ENCODE measurements around the gene TCL1B. TPM values are rescaled to one million over a fixed set of nuclear protein-coding genes. Genes with fewer than 3 reads are reported as not detected.

The TCL1B gene
- total and polyA plus RNA-seq, 4 donors, result 0.19 TPM; not detected in 3

DNA sequence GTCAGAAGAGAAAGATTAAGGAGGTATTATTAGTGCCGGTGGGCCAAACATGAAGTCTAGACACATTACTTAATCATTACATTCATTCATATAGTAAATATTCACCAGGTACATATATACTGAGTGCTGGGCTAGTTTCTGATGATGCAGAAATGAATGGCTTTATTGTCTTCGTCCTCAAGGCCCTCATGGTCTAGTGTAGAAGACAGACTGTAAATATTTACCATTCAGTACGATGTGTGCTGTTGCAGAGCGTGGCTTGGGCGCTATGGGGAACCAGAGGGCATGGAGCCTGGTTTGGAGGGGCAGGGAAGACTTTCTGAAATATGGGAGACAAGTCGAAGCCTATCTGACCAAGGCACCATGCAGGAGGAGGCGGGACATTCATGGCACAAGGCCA is 37.0 kb upstream of the TCL1B start:
- Histone ChIP-seq H3K27ac (ENCODE audit: low read depth in 1 of 2, low read length in 2 of 2) (no peak overlapping the region), H3K9me3 (ENCODE audit: control insufficient read depth in 4 of 4, low read length in 3 of 4) (no peaks in the 10 kb centered on the region), H3K36me3 (ENCODE audit: control insufficient read depth in 4 of 4, insufficient read depth in 3 of 4, low read depth in 1 of 4, low read length in 3 of 4) (no peaks in the 10 kb centered on the region), H3K27me3 (ENCODE audit: control insufficient read depth in 4 of 4, insufficient read depth in 4 of 4, low read length in 3 of 4) (no peaks in the 10 kb centered on the region), H3K9ac (ENCODE audit: low read depth in 1 of 2, low read length in 2 of 2) (no peak overlapping the region), H3K4me3 (ENCODE audit: low read depth in 1 of 3, low read length in 3 of 3) (no peak overlapping the region), H3K4me1 (ENCODE audit: control insufficient read depth in 4 of 4, insufficient read depth in 4 of 4, low read length in 3 of 4) (no peaks in the 10 kb centered on the region)
- DNase-seq (ENCODE audit: low spot score), result no peak
- WGBS, result 65% methylated on average over 7 of the region's 7 CpGs
- TF ChIP-seq MAX (IDR thresholded peaks at IDR 0.05) (no peak), HNF4A (conservative IDR thresholded peaks at IDR 0.05) (no peak), SP1 (IDR thresholded peaks at IDR 0.05) (no peak), TAF1 (conservative IDR thresholded peaks at IDR 0.05) (no peak), JUND (IDR thresholded peaks at IDR 0.05) (no peak), GABPA (IDR thresholded peaks at IDR 0.05 in 1 of 2, conservative IDR thresholded peaks at IDR 0.05 in 1 of 2) (no peak), FOXA1 (IDR thresholded peaks at IDR 0.05) (no peak), RXRA (IDR thresholded peaks at IDR 0.05) (no peak), HNF4G (IDR thresholded peaks at IDR 0.05) (no peak), CTCF (IDR thresholded peaks at IDR 0.05; ENCODE audit: low read depth, low read length, missing input control) (no peak), RAD21 (IDR thresholded peaks at IDR 0.05) (no peak), EGR1 (IDR thresholded peaks at IDR 0.05; ENCODE audit: low read depth in 2 of 2) (no peak), FOXA2 (IDR thresholded peaks at IDR 0.05) (no peak), REST (IDR thresholded peaks at IDR 0.05) (no peak), NR2F2 (IDR thresholded peaks at IDR 0.05) (no peak), YY1 (IDR thresholded peaks at IDR 0.05) (no peak)
- TF ChIP-seq, protein P1, sequence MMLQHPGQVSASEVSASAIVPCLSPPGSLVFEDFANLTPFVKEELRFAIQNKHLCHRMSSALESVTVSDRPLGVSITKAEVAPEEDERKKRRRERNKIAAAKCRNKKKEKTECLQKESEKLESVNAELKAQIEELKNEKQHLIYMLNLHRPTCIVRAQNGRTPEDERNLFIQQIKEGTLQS (IDR thresholded peaks at IDR 0.05), result no peak
- TF ChIP-seq, protein P2, sequence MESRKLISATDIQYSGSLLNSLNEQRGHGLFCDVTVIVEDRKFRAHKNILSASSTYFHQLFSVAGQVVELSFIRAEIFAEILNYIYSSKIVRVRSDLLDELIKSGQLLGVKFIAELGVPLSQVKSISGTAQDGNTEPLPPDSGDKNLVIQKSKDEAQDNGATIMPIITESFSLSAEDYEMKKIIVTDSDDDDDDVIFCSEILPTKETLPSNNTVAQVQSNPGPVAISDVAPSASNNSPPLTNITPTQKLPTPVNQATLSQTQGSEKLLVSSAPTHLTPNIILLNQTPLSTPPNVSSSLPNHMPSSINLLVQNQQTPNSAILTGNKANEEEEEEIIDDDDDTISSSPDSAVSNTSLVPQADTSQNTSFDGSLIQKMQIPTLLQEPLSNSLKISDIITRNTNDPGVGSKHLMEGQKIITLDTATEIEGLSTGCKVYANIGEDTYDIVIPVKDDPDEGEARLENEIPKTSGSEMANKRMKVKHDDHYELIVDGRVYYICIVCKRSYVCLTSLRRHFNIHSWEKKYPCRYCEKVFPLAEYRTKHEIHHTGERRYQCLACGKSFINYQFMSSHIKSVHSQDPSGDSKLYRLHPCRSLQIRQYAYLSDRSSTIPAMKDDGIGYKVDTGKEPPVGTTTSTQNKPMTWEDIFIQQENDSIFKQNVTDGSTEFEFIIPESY (IDR thresholded peaks at IDR 0.05), result no peak

All from liver (tissue), 9 donors.